ENCODE measurements around the gene RGS3. TPM values are rescaled to one million over a fixed set of nuclear protein-coding genes. Genes with fewer than 3 reads are reported as not detected.

The RGS3 gene
- total and polyA plus RNA-seq, 2 donors (not counting 3 experiments of a cell fraction or from before 2014, with no cell fraction given) = 356 to 416 TPM

GRCh38 chr9:113519426-113520108, 56.0 kb downstream of the RGS3 start:
- H4K20me1 ChIP-seq (replicated peaks; ENCODE audit: control insufficient read depth, extremely low read depth, insufficient read depth, low read length) = no peaks in the 10 kb centered on the region
- CTCF ChIA-PET = interaction anchor here (1.1 to 2.5 kb wide), 6 partner anchors 15 to 138 kb away, joined by 3 to 16 read pairs (median 4); no protein-coding TSS in a partner anchor
- no peaks in the 10 kb centered on the region for H3K9me3 ChIP-seq (replicated peaks; ENCODE audit: control insufficient read depth, insufficient read depth, low read length)
- peak overlapping the region; percentile 98 for H3K27ac ChIP-seq (ENCODE audit: insufficient read depth, low read depth, low read length)
- DNase-seq (ENCODE audit: low read depth, low spot score) = peak; percentile 82
- POLR2A ChIA-PET = interaction anchor here (0.7 to 1.0 kb wide), 2 partner anchors 64 to 135 kb away, joined by 3 to 6 read pairs; no protein-coding TSS in a partner anchor
- no peak overlapping the region for H3K4me3 ChIP-seq (replicated peaks in 1 of 3; ENCODE audit: insufficient read depth in 1 of 3, low read depth in 1 of 3, low read length in 3 of 3)
- H3K36me3 ChIP-seq (ENCODE audit: control insufficient read depth in 2 of 2, extremely low read depth in 1 of 2, insufficient read depth in 2 of 2, low read length in 2 of 2) = peaks cover 56 to 66% of the 10 kb centered on the region in 2 experiments
- no peaks in the 10 kb centered on the region for H3K27me3 ChIP-seq (ENCODE audit: control insufficient read depth in 2 of 2, insufficient read depth in 2 of 2, low read length in 2 of 2)
- H2AFZ ChIP-seq (ENCODE audit: low read depth, low read length) = no peak overlapping the region
- H3K4me1 ChIP-seq (ENCODE audit: control insufficient read depth, extremely low read depth, insufficient read depth, low read length) = peaks cover 77% of the 10 kb centered on the region
- dilution Hi-C loops (cut with MboI; ENCODE audit: extremely low pct_ligation_motif_present, low sequenced_read_pairs) (no loop called here), intact Hi-C loops (cut with micrococcal nuclease) (loop anchor here (1.0 to 2.0 kb wide), 4 partner anchors 18 to 73 kb away; no protein-coding TSS in a partner anchor)
- H3K9me1 ChIP-seq (replicated peaks; ENCODE audit: control insufficient read depth, extremely low read depth, insufficient read depth, low read length) = no peaks in the 10 kb centered on the region
- FAIRE-seq = peak; percentile 56
- TSS peak; percentile 52 for BruUV-seq (replicated peaks)
- H3K4me2 ChIP-seq (ENCODE audit: insufficient read depth, low read length) = peak overlapping the region; percentile 12
- TF ChIP-seq MYC (IDR thresholded peaks at IDR 0.05; ENCODE audit: low read depth, low read length) (no peak), CTCF (IDR thresholded peaks at IDR 0.05; ENCODE audit: extremely low read depth in 1 of 2, insufficient read depth in 1 of 2, low read depth in 1 of 2, low read length in 2 of 2) (no peak), EZH2 (IDR thresholded peaks at IDR 0.05; ENCODE audit: borderline replicate concordance, low read depth, low read length, severe bottlenecking) (no peak), GATA2 (IDR thresholded peaks at IDR 0.05; ENCODE audit: insufficient read depth, insufficient read length, low read depth, low read length) (no peak), FOS (IDR thresholded peaks at IDR 0.05; ENCODE audit: borderline replicate concordance, insufficient read depth, low read length) (no peak), POLR2AphosphoS5 (IDR thresholded peaks at IDR 0.05; ENCODE audit: insufficient read depth, low read depth, low read length) (no peak), MAX (IDR thresholded peaks at IDR 0.05; ENCODE audit: insufficient read depth, insufficient read length) (no peak), JUN (IDR thresholded peaks at IDR 0.05; ENCODE audit: borderline replicate concordance, insufficient read depth, insufficient read length, low read depth) (no peak), POLR2A (IDR thresholded peaks at IDR 0.05; ENCODE audit: low read depth, low read length) (no peak)
- H3K9ac ChIP-seq (replicated peaks; ENCODE audit: extremely low read depth, insufficient read depth, low read length) = peak overlapping the region; percentile 72
- H3K79me2 ChIP-seq (ENCODE audit: control insufficient read depth, insufficient read depth, low read length) = peaks cover 43% of the 10 kb centered on the region
